HepG2 (cell line): Measurements from ENCODE around the gene CDNF. TPM values are rescaled to one million over a fixed set of nuclear protein-coding genes. Genes with fewer than 3 reads are reported as not detected.

Source experiments
- ATAC-seq: fragments of 200-7000 bp; cut with Tn5 transposase; 3 replicates; pipeline ENCODE4 v1.9.1; 2020; ENCODE audit warnings: mild to moderate bottlenecking, moderate library complexity
- BruUV-seq: library from RNA; stranded (reverse); fragments of 400-500 nt; replicated peaks from 2 replicates; lab custom pipeline; 2021; lab: Mats Ljungman, UMichigan
- CTCF ChIA-PET: fragments of 300-600 bp; formaldehyde crosslinking; extraction: SDS; loops from one replicate; lab custom pipeline; 2021; ENCODE audit warnings: low total read pairs, inconsistent platforms, low intra/inter-chr PET ratio; lab: Yijun Ruan, JAX
- POLR2A ChIA-PET: fragments of 350-600 bp; sonication (Branson Sonifier 250); formaldehyde crosslinking; loops from one replicate; lab custom pipeline; 2020; ENCODE audit warnings: antibody characterized with exemption, inconsistent platforms; lab: Yijun Ruan, JAX
- DNase-seq: peaks from one replicate; pipeline ENCODE4 v3.0.0-alpha.2; 2015; ENCODE audit warnings: low spot score
- FAIRE-seq: peaks from 3 replicates; lab custom pipeline; 2011; peaks lifted over from hg19 to GRCh38; lab: Jason Lieb, UNC
- H2AFZ ChIP-seq: one replicate; pipeline ENCODE4 v1.6.1; 2011; ENCODE audit warnings: low read length, inconsistent platforms
- H3K27ac ChIP-seq: fragments of 300-600 bp; 3 replicates; pipeline ENCODE4 v1.8.0; 2011; ENCODE audit warnings: mixed run types, mild to moderate bottlenecking, mixed read lengths, low read length, inconsistent platforms; ENCODE audit not compliant: insufficient read depth; ENCODE audit errors: extremely low read length
- H3K27me3 ChIP-seq, 2 experiments: fragments of 200-600 bp in 1 of 2; 2 replicates in 1 of 2; 3 replicates in 1 of 2; pipeline versions ENCODE4 v1.6.0 to v1.8.0; 2011; ENCODE audit warnings: low read length in 2 of 2, mild to moderate bottlenecking in 2 of 2, moderate library complexity in 2 of 2, inconsistent platforms in 1 of 2; ENCODE audit not compliant: insufficient read depth in 2 of 2, control insufficient read depth in 1 of 2
- H3K36me3 ChIP-seq, 2 experiments: fragments of 200-600 bp in 1 of 2; replicated peaks in 1 of 2; 2 replicates in 1 of 2; 3 replicates in 1 of 2; pipeline versions ENCODE4 v1.5.1 to v1.8.0; 2011; ENCODE audit warnings: low read length in 2 of 2, inconsistent platforms in 1 of 2; ENCODE audit not compliant: insufficient read depth in 2 of 2, control insufficient read depth in 1 of 2
- H3K4me1 ChIP-seq: 2 replicates; pipeline ENCODE4 v1.5.1; 2012; ENCODE audit warnings: low read length, inconsistent platforms; ENCODE audit not compliant: insufficient read depth
- H3K4me2 ChIP-seq: 2 replicates; pipeline ENCODE4 v1.6.0; 2011; ENCODE audit warnings: low read depth, low read length, inconsistent platforms
- H3K4me3 ChIP-seq, 3 experiments: fragments of 200-600 bp in 1 of 3; sonication (generic), shearing (Covaris generic) in 1 of 3; replicated peaks in 1 of 3; 2 replicates each; pipeline ENCODE4 v1.5.1; 2011 to 2016; ENCODE audit warnings: low read length in 3 of 3, inconsistent platforms in 2 of 3, low read depth in 2 of 3, mild to moderate bottlenecking in 2 of 3, control low read depth in 1 of 3, mixed read lengths in 1 of 3; ENCODE audit not compliant: insufficient read depth in 1 of 3
- H3K79me2 ChIP-seq: one replicate; pipeline ENCODE4 v1.6.1; 2011; ENCODE audit warnings: low read length, inconsistent platforms; ENCODE audit not compliant: insufficient read depth
- H3K9ac ChIP-seq: 2 replicates; pipeline ENCODE4 v1.6.0; 2011; ENCODE audit warnings: mild to moderate bottlenecking, low read depth, low read length, inconsistent platforms; ENCODE audit not compliant: insufficient read depth
- H3K9me3 ChIP-seq: 2 replicates; pipeline ENCODE4 v1.5.1; 2012; ENCODE audit warnings: mild to moderate bottlenecking, low read length
- H4K20me1 ChIP-seq: 2 replicates; pipeline ENCODE4 v1.6.0; 2011; ENCODE audit warnings: inconsistent platforms, mild to moderate bottlenecking, low read length, moderate library complexity; ENCODE audit not compliant: insufficient read depth
- CBX1 ChIP-seq: IDR thresholded peaks from one replicate; pipeline ENCODE4 v1.6.1; 2016; ENCODE audit warnings: antibody characterized with exemption, low read depth
- ELF3 ChIP-seq: IDR thresholded peaks from 2 replicates; pipeline ENCODE4 v1.6.1; 2016; ENCODE audit warnings: missing genetic modification reagents, missing compliant biosample characterization
- FOXC1 ChIP-seq: sonication (generic); formaldehyde crosslinking; IDR thresholded peaks from 2 replicates; pipeline ENCODE4 v1.8.0; 2022; ENCODE audit warnings: mild to moderate bottlenecking, missing genetic modification reagents, borderline replicate concordance
- GTF3A ChIP-seq: sonication (generic); formaldehyde crosslinking; conservative IDR thresholded peaks from 2 replicates; pipeline ENCODE4 v1.4.0; 2020; ENCODE audit warnings: mild to moderate bottlenecking, missing genetic modification reagents
- RFXANK ChIP-seq: IDR thresholded peaks from 2 replicates; pipeline ENCODE4 v1.6.1; 2016
- ZBTB1 ChIP-seq: sonication (generic); formaldehyde crosslinking; IDR thresholded peaks from 2 replicates; pipeline ENCODE4 v1.4.0; 2020; ENCODE audit warnings: missing genetic modification reagents, borderline replicate concordance
- ZNF10 ChIP-seq: sonication (generic); formaldehyde crosslinking; IDR thresholded peaks from 2 replicates; pipeline ENCODE4 v1.4.0; 2020; ENCODE audit warnings: mild to moderate bottlenecking, low read depth, missing genetic modification reagents, borderline replicate concordance
- ZNF24 ChIP-seq: fragments of 450-650 bp; IDR thresholded peaks from 2 replicates; pipeline ENCODE4 v1.6.1; 2017; ENCODE audit warnings: antibody characterized with exemption, mild to moderate bottlenecking
- ZNF33B ChIP-seq: sonication (generic); formaldehyde crosslinking; IDR thresholded peaks from 2 replicates; pipeline ENCODE4 v1.5.1; 2020; ENCODE audit warnings: mild to moderate bottlenecking, missing genetic modification reagents
- ZNF563 ChIP-seq: sonication (generic); formaldehyde crosslinking; IDR thresholded peaks from 2 replicates; pipeline ENCODE4 v1.8.0; 2022; ENCODE audit warnings: mild to moderate bottlenecking, moderate library complexity, missing genetic modification reagents
- ZNF646 ChIP-seq: sonication (generic); formaldehyde crosslinking; IDR thresholded peaks from 2 replicates; pipeline ENCODE4 v1.9.0; 2021; ENCODE audit warnings: mild to moderate bottlenecking, missing genetic modification reagents
- ZNF841 ChIP-seq: sonication (generic); formaldehyde crosslinking; IDR thresholded peaks from 2 replicates; pipeline ENCODE4 v1.8.1; 2023; ENCODE audit warnings: missing genetic modification reagents, borderline replicate concordance
- WGBS: methylation state at CpG from one replicate; pipeline ENCODE4 v1.1.6; 2017; ENCODE audit warnings: low lambda C conversion rate; 5-methylcytosine and 5-hydroxymethylcytosine counted together
- in situ Hi-C: cut with HindIII; loops from 2 replicates; pipeline ENCODE4 v1.10.0; 2017; ENCODE audit warnings: low pct_unique_long_range_greater_than_20kb; ENCODE audit not compliant: extremely low pct_ligation_motif_present
- intact Hi-C: fragments of 100-400 bp; cut with micrococcal nuclease; formaldehyde crosslinking; loops from one replicate; pipeline ENCODE4 v1.10.0; 2022; ENCODE audit not compliant: unreplicated experiment
- polyA plus RNA-seq, 8 experiments: library from polyadenylated mRNA; depleted of rRNA in 3 of 8; stranded (reverse) in 7 of 8; unstranded in 1 of 8; fragments of >200 nt; fragmentation: Illumina TruSeq in 4 of 8; extraction: Trizol in 4 of 8; gene quantifications; 2 replicates each; pipeline versions ENCODE4 v1.2.1 to v1.2.3, GENCODE V29; 2011 to 2016; ENCODE audit warnings: low read depth in 4 of 8, missing spikeins in 1 of 8, mixed read lengths in 1 of 8; ENCODE audit not compliant: insufficient read depth in 1 of 8
- total RNA-seq, 5 experiments: library from RNA; depleted of rRNA; stranded (reverse); fragments of >200 nt; fragmentation: Illumina TruSeq; extraction: Trizol; gene quantifications; 2 replicates each; pipeline ENCODE4 v1.2.3, GENCODE V29; 2016; ENCODE audit warnings: low read depth in 1 of 5
- TF ChIP-seq, protein P1 (sequence below): IDR thresholded peaks from 2 replicates; pipeline ENCODE4 v1.6.1; 2016; ENCODE audit warnings: low read depth
- TF ChIP-seq, protein P2 (sequence below): IDR thresholded peaks from 2 replicates; pipeline ENCODE4 v1.6.1; 2016; ENCODE audit warnings: low read depth, borderline replicate concordance

CDNF gene
- total and polyA plus RNA-seq, 2 of the 13 experiments (the other 11 are each of a cell fraction or from before 2014, with no cell fraction given), result 0.29 to 0.33 TPM

GRCh38 chr10:14810969-14811953, 26.6 kb downstream of the CDNF start (continued):
- TF ChIP-seq, protein P1, sequence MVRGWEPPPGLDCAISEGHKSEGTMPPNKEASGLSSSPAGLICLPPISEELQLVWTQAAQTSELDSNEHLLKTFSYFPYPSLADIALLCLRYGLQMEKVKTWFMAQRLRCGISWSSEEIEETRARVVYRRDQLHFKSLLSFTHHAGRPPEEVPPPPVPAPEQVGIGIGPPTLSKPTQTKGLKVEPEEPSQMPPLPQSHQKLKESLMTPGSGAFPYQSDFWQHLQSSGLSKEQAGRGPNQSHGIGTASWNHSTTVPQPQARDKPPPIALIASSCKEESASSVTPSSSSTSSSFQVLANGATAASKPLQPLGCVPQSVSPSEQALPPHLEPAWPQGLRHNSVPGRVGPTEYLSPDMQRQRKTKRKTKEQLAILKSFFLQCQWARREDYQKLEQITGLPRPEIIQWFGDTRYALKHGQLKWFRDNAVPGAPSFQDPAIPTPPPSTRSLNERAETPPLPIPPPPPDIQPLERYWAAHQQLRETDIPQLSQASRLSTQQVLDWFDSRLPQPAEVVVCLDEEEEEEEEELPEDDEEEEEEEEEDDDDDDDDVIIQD (CRISPR knock-in tag), result no peak
- no peak for TF ChIP-seq CBX1
- TF ChIP-seq ZBTB1 (CRISPR knock-in tag), result no peak
- TF ChIP-seq ELF3 (CRISPR knock-in tag), result no peak

DNA sequence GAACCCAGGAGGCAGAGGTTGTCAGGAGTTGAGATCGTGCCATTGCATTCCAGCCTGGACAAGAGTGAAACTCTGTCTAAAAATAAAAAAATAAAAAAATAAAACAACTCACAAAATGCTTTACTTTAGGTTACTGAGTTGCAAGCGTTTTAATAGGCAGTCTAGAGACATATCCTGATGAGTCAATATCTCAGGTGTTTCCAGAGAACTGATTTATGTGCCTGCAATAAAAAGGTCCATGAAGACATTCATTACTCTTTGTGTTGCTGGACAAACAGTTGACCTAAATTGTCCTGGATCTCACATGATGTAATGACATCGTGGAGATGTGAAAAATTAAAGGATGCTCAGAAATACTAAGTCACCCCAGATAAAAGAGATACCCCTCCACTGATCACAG, 31.5 kb downstream of the CDNF start:
- H3K4me1 ChIP-seq, result no peaks in the 10 kb centered on the region
- H3K4me3 ChIP-seq, result no peak overlapping the region
- H3K9me3 ChIP-seq, result no peaks in the 10 kb centered on the region
- no peak for FAIRE-seq
- H3K9ac ChIP-seq, result no peak overlapping the region
- intact Hi-C loops (no loop called here), in situ Hi-C loops (loop anchor here (25.0 kb wide), 1 partner anchor 619 kb away; no protein-coding TSS in a partner anchor)
- 12% methylated on average over 3 of the region's 3 CpGs for WGBS
- no TSS peak for BruUV-seq
- no peaks in the 10 kb centered on the region for H3K27me3 ChIP-seq
- no peak for DNase-seq
- ChIA-PET CTCF (no interaction called here), POLR2A (no interaction called here)
- H2AFZ ChIP-seq, result no peak overlapping the region
- H4K20me1 ChIP-seq, result no peaks in the 10 kb centered on the region
- TF ChIP-seq ZNF646 (CRISPR knock-in tag), result no peak
- TF ChIP-seq, protein P2, sequence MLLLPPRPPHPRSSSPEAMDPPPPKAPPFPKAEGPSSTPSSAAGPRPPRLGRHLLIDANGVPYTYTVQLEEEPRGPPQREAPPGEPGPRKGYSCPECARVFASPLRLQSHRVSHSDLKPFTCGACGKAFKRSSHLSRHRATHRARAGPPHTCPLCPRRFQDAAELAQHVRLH (CRISPR knock-in tag), result no peak
- TF ChIP-seq ZNF10, result no peak
- TF ChIP-seq GTF3A (CRISPR knock-in tag), result no peak
- TF ChIP-seq ZNF563 (CRISPR knock-in tag), result no peak
- no peak for TF ChIP-seq FOXC1
- no peak for TF ChIP-seq RFXANK (CRISPR knock-in tag)
- no peak for TF ChIP-seq ZNF24
- no peak for TF ChIP-seq ZNF33B (CRISPR knock-in tag)
- TF ChIP-seq ZNF841 (CRISPR knock-in tag), result no peak
- H3K4me2 ChIP-seq, result no peak overlapping the region
- no peaks in the 10 kb centered on the region for H3K79me2 ChIP-seq
- H3K27ac ChIP-seq, result no peak overlapping the region
- H3K36me3 ChIP-seq, result no peaks in the 10 kb centered on the region
- ATAC-seq, result no peak
